OCI-LY3 (cell line): ENCODE data around the gene PFKFB3.

Source experiments
- EZH2phosphoT487 ChIP-seq: fragments of 200-600 bp; shearing (Covaris generic); IDR thresholded peaks from 2 replicates; pipeline ENCODE4 v1.6.1; 2018; ENCODE audit warnings: antibody characterized with exemption, mixed run types, low read depth
- TF ChIP-seq, protein P1 (sequence below): fragments of 200-600, 300-600 bp; sonication (generic); IDR thresholded peaks from 2 replicates; pipeline ENCODE4 v1.5.1; 2014; ENCODE audit warnings: antibody characterized with exemption, low read length, low read depth

DNA sequence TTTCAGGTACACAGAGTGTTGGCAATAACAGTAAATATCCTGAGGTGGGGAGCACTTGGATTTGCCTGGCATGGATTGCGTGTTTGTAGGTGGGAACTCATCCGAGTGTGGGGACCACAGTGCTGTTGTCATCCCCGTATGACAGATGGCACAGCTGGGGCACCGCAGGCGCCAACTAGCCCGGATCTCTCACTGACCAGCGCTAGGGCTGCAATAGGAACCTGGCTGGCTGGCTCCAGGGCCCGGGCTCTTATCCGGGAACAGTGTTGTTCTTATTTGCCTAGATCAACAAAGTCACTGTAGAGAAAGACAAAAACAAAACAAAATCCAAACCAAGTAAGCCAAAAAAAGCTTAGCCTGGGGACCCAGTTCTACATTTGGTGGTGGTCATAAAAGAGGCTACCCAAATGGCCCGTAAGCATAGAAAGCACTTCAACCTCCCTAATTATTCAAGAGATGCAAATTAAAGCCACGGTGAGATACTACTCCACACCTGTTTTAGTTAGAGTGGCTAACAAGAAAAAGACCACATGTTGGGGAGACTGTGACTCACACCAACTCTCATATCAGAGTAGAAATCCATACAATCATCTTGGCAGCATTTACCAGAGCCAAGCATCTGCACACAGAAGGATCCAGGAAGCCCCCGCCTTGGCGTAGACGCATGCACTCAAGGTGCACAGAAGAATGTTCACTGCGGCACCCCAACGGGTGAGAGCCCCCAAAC lies 27.2 kb upstream of the PFKFB3 start:
- TF ChIP-seq, protein P1, sequence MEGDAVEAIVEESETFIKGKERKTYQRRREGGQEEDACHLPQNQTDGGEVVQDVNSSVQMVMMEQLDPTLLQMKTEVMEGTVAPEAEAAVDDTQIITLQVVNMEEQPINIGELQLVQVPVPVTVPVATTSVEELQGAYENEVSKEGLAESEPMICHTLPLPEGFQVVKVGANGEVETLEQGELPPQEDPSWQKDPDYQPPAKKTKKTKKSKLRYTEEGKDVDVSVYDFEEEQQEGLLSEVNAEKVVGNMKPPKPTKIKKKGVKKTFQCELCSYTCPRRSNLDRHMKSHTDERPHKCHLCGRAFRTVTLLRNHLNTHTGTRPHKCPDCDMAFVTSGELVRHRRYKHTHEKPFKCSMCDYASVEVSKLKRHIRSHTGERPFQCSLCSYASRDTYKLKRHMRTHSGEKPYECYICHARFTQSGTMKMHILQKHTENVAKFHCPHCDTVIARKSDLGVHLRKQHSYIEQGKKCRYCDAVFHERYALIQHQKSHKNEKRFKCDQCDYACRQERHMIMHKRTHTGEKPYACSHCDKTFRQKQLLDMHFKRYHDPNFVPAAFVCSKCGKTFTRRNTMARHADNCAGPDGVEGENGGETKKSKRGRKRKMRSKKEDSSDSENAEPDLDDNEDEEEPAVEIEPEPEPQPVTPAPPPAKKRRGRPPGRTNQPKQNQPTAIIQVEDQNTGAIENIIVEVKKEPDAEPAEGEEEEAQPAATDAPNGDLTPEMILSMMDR = no peak
- no peak for TF ChIP-seq EZH2phosphoT487
